Right lobe of liver (tissue), 6 donors: ENCODE results near the gene TRIP6. TPM values are rescaled to one million over a fixed set of nuclear protein-coding genes. Genes with fewer than 3 reads are reported as not detected.

Experiments
- ATAC-seq, 4 donors: fragments of 200-7000 bp; cut with Tn5 transposase; one replicate each; pipeline ENCODE4 v1.9.1; 2020; ENCODE audit warnings: mild to moderate bottlenecking in 4 of 4, moderate library complexity in 4 of 4
- DNase-seq, 3 donors: peaks; one replicate each; pipeline ENCODE4 v3.0.0-alpha.2; 2020
- H3K27ac ChIP-seq, 3 donors: fragments of 200-600 bp; one replicate each; pipeline ENCODE4 v1.8.0; 2022
- H3K27me3 ChIP-seq, 2 donors: fragments of 200-600 bp; one replicate each; pipeline ENCODE4 v1.8.0; 2022
- H3K36me3 ChIP-seq, 4 donors: fragments of 200-600 bp; sonication (generic) in 1 of 4; one replicate each; pipeline versions ENCODE4 v1.5.1 to v1.8.0; 2017 to 2022; ENCODE audit warnings: control low read depth in 1 of 4
- H3K4me1 ChIP-seq, 4 donors: fragments of 200-600 bp; sonication (generic) in 1 of 4; one replicate each; pipeline versions ENCODE4 v1.5.1 to v1.8.0; 2017 to 2022; ENCODE audit warnings: control low read depth in 1 of 4
- H3K4me3 ChIP-seq, 3 donors: fragments of 200-600 bp; one replicate each; pipeline ENCODE4 v1.8.0; 2022
- H3K9me3 ChIP-seq, 4 donors: fragments of 200-600 bp; sonication (generic) in 1 of 4; one replicate each; pipeline versions ENCODE4 v1.5.1 to v1.8.0; 2017 to 2022; ENCODE audit warnings: control low read depth in 1 of 4
- POLR2A ChIP-seq: fragments of 450-650 bp; IDR thresholded peaks from one replicate; pipeline ENCODE4 v1.6.1; 2017; ENCODE audit warnings: antibody characterized with exemption, mild to moderate bottlenecking
- WGBS: methylation state at CpG from one replicate; pipeline ENCODE4 v1.1.6; 2018; ENCODE audit warnings: low coverage, low lambda C conversion rate; ENCODE audit not compliant: insufficient coverage; ENCODE audit errors: missing lambda C conversion rate; 5-methylcytosine and 5-hydroxymethylcytosine counted together
- intact Hi-C, 2 donors: fragments of 100-400 bp; cut with DNase I; formaldehyde crosslinking; loops; one replicate each; pipeline versions ENCODE4 v1.11.2 to v1.14.1; 2022
- total RNA-seq, 6 experiments: library from RNA; depleted of rRNA in 2 of 6; stranded (reverse); fragments of >200 nt in 2 of 6; fragmentation: NEBNext Ultra II Directional in 3 of 6; extraction: Animal tissue kit (Norgen Biotek cat#: 25700) in 3 of 6; gene quantifications; one replicate each; pipeline versions ENCODE4 v1.1.0 to v1.2.4, GENCODE V29; 2016 to 2023
- TF ChIP-seq, protein P1 (sequence below), 4 donors: fragments of 200-600 bp in 3 of 4; fragments of 450-650 bp in 1 of 4; IDR thresholded peaks; one replicate each; pipeline versions ENCODE4 v1.5.1 to v1.8.0; 2016 to 2022; ENCODE audit warnings: antibody characterized with exemption in 4 of 4, mild to moderate bottlenecking in 2 of 4
- donor health status: DM: no; HTN: yes; CAD: no.
- donor health status: DM: no; HTN: no; CAD: no.
- donor health status: DM: no; HTN: no; CAD: no.
- donor health status: DM: no; HTN: yes; CAD: no.
- donor health status: DM: no; HTN: yes; CAD: no.

The TRIP6 gene
- total RNA-seq, 6 experiments from 2014 or later, result 21.4 to 58.6 (median 43.2) TPM

DNA sequence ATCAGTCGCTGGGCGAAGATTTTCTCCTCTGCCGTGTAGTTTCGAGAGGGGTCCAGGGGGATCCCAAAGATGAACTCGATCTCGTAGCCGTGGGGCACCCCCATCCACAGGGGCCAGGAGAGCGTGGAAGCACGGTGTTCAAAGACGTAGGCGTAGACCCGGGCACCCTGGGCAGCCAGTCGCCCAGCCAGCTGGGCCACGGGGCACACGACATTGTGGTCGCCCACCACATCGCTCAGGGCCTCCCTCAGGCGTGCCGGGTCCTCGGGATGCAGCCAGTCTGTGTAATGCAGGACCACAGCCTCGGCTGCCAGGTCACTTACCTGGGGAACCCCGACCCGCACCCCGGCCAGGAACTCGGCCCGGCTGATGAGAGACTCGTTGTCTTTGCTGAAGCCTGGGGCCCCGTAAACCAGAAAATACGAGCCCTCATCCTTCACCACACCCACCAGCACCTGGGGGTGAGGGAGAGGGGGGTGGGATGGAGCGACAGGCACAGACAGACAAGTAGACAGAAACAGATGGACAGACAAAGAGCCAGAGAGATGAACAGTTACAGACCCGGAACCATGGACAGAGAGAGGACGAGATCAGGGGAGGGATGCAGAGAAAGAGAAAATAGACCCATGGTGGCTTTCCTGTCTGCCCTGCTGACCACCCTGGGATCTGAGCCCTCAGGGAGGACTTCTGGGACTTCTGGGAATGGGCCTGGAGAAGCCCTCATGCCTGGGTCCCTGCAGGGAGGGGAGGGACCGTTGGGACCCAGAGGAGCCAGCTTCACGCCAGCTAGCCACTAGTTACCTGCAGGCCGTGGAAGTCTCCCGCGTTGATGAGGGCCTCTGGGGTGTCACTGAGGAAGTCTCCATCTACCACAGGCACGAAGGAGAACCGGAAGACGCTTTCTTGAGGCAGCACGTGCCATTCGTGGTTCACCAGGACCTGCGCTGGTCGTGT is 25.5 kb downstream of the TRIP6 start:
- WGBS, result 93% methylated on average over 7 of the region's 44 CpGs
- H3K4me1 ChIP-seq, result peaks cover 0 to 25% (median 10%) of the 10 kb centered on the region in 4 donors
- H3K9me3 ChIP-seq, result no peaks in the 10 kb centered on the region
- ATAC-seq, result no peak
- H3K4me3 ChIP-seq, result no peak overlapping the region
- DNase-seq, result no peak
- no peaks in the 10 kb centered on the region for H3K27me3 ChIP-seq
- H3K27ac ChIP-seq, result no peak overlapping the region
- H3K36me3 ChIP-seq, result peaks cover 0 to 11% (median 2%) of the 10 kb centered on the region in 4 donors
- TF ChIP-seq POLR2A, result no peak
- TF ChIP-seq, protein P1, sequence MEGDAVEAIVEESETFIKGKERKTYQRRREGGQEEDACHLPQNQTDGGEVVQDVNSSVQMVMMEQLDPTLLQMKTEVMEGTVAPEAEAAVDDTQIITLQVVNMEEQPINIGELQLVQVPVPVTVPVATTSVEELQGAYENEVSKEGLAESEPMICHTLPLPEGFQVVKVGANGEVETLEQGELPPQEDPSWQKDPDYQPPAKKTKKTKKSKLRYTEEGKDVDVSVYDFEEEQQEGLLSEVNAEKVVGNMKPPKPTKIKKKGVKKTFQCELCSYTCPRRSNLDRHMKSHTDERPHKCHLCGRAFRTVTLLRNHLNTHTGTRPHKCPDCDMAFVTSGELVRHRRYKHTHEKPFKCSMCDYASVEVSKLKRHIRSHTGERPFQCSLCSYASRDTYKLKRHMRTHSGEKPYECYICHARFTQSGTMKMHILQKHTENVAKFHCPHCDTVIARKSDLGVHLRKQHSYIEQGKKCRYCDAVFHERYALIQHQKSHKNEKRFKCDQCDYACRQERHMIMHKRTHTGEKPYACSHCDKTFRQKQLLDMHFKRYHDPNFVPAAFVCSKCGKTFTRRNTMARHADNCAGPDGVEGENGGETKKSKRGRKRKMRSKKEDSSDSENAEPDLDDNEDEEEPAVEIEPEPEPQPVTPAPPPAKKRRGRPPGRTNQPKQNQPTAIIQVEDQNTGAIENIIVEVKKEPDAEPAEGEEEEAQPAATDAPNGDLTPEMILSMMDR (IDR thresholded peaks at IDR 0.05), result no peak
- intact Hi-C loops, result loop anchor here (5.0 kb wide), 1 partner anchor 170 kb away; no protein-coding TSS in a partner anchor

DNA sequence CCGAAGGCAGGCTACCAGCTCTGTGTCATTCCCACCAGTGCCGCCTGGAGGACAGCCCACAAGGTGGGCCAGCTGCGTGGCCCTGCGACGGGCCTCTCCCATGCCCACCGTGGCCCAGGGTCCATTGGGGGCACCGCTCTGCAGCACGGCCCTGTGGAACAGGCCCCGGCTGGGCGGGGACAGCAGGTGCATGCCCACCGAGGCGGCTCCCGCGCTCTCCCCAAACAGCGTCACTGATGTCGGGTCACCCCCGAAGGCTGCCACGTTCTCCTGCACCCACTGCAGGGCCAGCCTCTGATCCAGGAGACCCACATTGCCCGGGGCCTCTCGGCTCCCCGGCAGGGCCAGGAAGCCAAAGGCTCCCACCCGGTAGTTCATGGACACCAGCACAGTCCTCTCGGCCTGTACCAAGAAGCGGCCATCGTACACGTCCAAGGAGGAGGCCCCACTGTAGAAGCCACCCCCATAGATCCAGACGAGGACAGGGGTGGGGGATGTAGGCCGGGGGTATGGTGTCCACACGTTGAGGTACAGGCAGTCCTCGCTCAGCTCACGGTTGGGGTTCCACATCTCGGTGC is 26.2 kb downstream of the TRIP6 start:
- H3K27me3 ChIP-seq, result no peaks in the 10 kb centered on the region
- peaks cover 0 to 4% (median under 1%) of the 10 kb centered on the region in 4 donors for H3K36me3 ChIP-seq
- H3K4me1 ChIP-seq, result peaks cover 0 to 20% (median 6%) of the 10 kb centered on the region in 4 donors
- H3K27ac ChIP-seq, result no peak overlapping the region
- 10% methylated on average over 2 of the region's 32 CpGs for WGBS
- H3K9me3 ChIP-seq, result no peaks in the 10 kb centered on the region
- no peak for TF ChIP-seq POLR2A
- TF ChIP-seq, protein P1 (IDR thresholded peaks at IDR 0.05), result no peak
- no peak for ATAC-seq
- no peak overlapping the region for H3K4me3 ChIP-seq
- DNase-seq, result no peak
- intact Hi-C loops, result loop anchor here (5.0 kb wide), 1 partner anchor 169 kb away; no protein-coding TSS in a partner anchor

DNA sequence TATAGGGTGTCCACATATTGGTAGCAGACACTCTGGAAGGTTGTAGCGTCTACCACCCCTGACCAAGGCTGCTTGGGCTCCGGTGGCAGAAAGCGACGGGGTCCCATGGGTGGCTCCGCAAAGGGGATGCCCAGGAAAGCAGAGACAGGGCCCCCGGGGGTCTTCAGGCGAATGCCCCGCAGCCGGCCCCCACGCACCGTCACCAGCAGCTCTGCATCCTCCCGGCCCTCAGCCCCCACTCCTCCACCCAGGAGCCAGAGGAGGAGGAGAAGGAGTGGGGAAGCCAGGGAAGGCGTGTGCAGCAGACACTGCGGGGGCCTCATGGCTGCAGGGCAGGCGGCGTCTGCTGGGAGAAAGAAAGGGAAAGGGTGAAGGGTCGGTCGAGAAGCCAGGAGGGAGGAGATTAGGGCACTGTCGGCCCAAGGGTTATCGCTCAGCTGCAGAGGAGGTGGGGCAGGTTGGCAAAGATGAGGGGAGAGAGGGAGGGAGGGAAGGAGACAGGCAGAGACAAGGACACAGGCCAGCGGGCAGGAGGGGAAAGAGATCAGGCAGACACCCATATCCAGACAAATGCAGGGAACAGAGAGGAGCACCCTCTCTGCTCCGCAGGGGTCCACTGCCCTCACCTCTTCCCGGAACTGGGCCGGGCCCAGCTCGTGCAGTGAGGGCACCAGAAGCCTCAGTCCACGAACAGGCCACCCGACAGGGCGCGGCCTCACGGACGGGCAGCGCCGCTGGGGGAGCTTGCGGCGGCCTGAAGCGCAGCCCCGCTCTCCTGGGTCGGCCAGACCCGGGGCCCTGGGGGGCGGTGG is 26.9 kb downstream of the TRIP6 start:
- H3K9me3 ChIP-seq, result no peaks in the 10 kb centered on the region
- 51% methylated on average over 18 of the region's 40 CpGs for WGBS
- peaks cover 0 to 13% (median 4%) of the 10 kb centered on the region in 4 donors for H3K4me1 ChIP-seq
- no peak for TF ChIP-seq POLR2A
- TF ChIP-seq, protein P1 (IDR thresholded peaks at IDR 0.05), result no peak
- intact Hi-C loops, result loop anchor here (5.0 kb wide), 1 partner anchor 168 kb away; no protein-coding TSS in a partner anchor
- H3K27ac ChIP-seq, result no peak overlapping the region
- no peak for ATAC-seq
- no peaks in the 10 kb centered on the region for H3K36me3 ChIP-seq
- peak overlapping the region in 1 of 3 donors; percentile 43 for H3K4me3 ChIP-seq
- DNase-seq, result no peak
- H3K27me3 ChIP-seq, result no peaks in the 10 kb centered on the region
